Measurements from ENCODE around the gene NR5A2. TPM values are rescaled to one million over a fixed set of nuclear protein-coding genes. Genes with fewer than 3 reads are reported as not detected.

The NR5A2 gene
- total and polyA plus RNA-seq, 10 of the 15 experiments (the other 5 are each of a cell fraction or from before 2014, with no cell fraction given), result 0.02 to 0.60 (median 0.15) TPM; not detected in 1

- TF ChIP-seq MLLT1 (IDR thresholded peaks at IDR 0.05) (peak; percentile 39; the same call in 1 of the 2 replicates), SMAD1 (IDR thresholded peaks at IDR 0.05; ENCODE audit: low read depth, partially characterized antibody) (no peak), JUNB (IDR thresholded peaks at IDR 0.05) (no peak), JUND (IDR thresholded peaks at IDR 0.05; ENCODE audit: low read depth, low read length) (no peak), RUNX3 (IDR thresholded peaks at IDR 0.05; ENCODE audit: low read length) (peak; percentile 75), WRNIP1 (IDR thresholded peaks at IDR 0.05; ENCODE audit: borderline replicate concordance, low read depth, low read length) (no peak), DPF2 (IDR thresholded peaks at IDR 0.05) (no peak), MAX (IDR thresholded peaks at IDR 0.05; ENCODE audit: low read depth, low read length) (no peak), MTA2 (IDR thresholded peaks at IDR 0.05; ENCODE audit: low read depth) (peak; percentile 88), BCL11A (IDR thresholded peaks at IDR 0.05; ENCODE audit: low read depth, low read length) (peak; percentile 38; the same call in 1 of the 2 replicates), RELA (IDR thresholded peaks at IDR 0.05; ENCODE audit: borderline replicate concordance, partially characterized antibody) (peak; percentile 53), RELB (IDR thresholded peaks at IDR 0.05; ENCODE audit: low read depth) (peak; percentile 89), ZSCAN29 (IDR thresholded peaks at IDR 0.05) (no peak), ATF7 (IDR thresholded peaks at IDR 0.05; ENCODE audit: low read depth) (peak; percentile 94), SUPT20H (IDR thresholded peaks at IDR 0.05; ENCODE audit: borderline replicate concordance, control insufficient read depth, low read depth, low read length) (no peak), BRCA1 (IDR thresholded peaks at IDR 0.05; ENCODE audit: low read depth, low read length) (no peak)
- TF ChIP-seq, protein P1, sequence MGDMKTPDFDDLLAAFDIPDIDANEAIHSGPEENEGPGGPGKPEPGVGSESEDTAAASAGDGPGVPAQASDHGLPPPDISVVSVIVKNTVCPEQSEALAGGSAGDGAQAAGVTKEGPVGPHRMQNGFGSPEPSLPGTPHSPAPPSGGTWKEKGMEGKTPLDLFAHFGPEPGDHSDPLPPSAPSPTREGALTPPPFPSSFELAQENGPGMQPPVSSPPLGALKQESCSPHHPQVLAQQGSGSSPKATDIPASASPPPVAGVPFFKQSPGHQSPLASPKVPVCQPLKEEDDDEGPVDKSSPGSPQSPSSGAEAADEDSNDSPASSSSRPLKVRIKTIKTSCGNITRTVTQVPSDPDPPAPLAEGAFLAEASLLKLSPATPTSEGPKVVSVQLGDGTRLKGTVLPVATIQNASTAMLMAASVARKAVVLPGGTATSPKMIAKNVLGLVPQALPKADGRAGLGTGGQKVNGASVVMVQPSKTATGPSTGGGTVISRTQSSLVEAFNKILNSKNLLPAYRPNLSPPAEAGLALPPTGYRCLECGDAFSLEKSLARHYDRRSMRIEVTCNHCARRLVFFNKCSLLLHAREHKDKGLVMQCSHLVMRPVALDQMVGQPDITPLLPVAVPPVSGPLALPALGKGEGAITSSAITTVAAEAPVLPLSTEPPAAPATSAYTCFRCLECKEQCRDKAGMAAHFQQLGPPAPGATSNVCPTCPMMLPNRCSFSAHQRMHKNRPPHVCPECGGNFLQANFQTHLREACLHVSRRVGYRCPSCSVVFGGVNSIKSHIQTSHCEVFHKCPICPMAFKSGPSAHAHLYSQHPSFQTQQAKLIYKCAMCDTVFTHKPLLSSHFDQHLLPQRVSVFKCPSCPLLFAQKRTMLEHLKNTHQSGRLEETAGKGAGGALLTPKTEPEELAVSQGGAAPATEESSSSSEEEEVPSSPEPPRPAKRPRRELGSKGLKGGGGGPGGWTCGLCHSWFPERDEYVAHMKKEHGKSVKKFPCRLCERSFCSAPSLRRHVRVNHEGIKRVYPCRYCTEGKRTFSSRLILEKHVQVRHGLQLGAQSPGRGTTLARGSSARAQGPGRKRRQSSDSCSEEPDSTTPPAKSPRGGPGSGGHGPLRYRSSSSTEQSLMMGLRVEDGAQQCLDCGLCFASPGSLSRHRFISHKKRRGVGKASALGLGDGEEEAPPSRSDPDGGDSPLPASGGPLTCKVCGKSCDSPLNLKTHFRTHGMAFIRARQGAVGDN (IDR thresholded peaks at IDR 0.05), result no peak
- TF ChIP-seq, protein P2, sequence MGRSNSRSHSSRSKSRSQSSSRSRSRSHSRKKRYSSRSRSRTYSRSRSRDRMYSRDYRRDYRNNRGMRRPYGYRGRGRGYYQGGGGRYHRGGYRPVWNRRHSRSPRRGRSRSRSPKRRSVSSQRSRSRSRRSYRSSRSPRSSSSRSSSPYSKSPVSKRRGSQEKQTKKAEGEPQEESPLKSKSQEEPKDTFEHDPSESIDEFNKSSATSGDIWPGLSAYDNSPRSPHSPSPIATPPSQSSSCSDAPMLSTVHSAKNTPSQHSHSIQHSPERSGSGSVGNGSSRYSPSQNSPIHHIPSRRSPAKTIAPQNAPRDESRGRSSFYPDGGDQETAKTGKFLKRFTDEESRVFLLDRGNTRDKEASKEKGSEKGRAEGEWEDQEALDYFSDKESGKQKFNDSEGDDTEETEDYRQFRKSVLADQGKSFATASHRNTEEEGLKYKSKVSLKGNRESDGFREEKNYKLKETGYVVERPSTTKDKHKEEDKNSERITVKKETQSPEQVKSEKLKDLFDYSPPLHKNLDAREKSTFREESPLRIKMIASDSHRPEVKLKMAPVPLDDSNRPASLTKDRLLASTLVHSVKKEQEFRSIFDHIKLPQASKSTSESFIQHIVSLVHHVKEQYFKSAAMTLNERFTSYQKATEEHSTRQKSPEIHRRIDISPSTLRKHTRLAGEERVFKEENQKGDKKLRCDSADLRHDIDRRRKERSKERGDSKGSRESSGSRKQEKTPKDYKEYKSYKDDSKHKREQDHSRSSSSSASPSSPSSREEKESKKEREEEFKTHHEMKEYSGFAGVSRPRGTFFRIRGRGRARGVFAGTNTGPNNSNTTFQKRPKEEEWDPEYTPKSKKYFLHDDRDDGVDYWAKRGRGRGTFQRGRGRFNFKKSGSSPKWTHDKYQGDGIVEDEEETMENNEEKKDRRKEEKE (IDR thresholded peaks at IDR 0.05), result no peak
Measured at GRCh38 chr1:200128944-200129879, 101.7 kb downstream of the NR5A2 start (continued).

All from GM12878 (cell line).